Common myeloid progenitor, CD34-positive (primary cell): ENCODE data around the gene DOP1B. TPM values are rescaled to one million over a fixed set of nuclear protein-coding genes. Genes with fewer than 3 reads are reported as not detected.

Experiments used
- CTCF ChIA-PET: fragments of 350-600 bp; sonication (Branson Sonifier 250); formaldehyde crosslinking; loops from one replicate; lab custom pipeline; 2021; ENCODE audit warnings: antibody characterized with exemption; lab: Charles Lee
- POLR2A ChIA-PET: fragments of 350-600 bp; sonication (Branson Sonifier 250); formaldehyde crosslinking; loops from one replicate; lab custom pipeline; 2021; ENCODE audit warnings: antibody characterized with exemption; lab: Charles Lee
- DNase-seq, 3 donors: peaks; one replicate each; pipeline versions ENCODE4 v3.0.0 to v3.0.0-alpha.2; 2013
- H3K27ac ChIP-seq, 2 experiments: 1 replicate in 1 of 2; 2 replicates in 1 of 2; pipeline ENCODE4 v1.7.0; 2013; ENCODE audit warnings: inconsistent platforms in 2 of 2, low read length in 2 of 2, mild to moderate bottlenecking in 2 of 2, low read depth in 1 of 2, moderate library complexity in 1 of 2; ENCODE audit not compliant: severe bottlenecking in 2 of 2, insufficient read depth in 1 of 2, poor library complexity in 1 of 2
- H3K27me3 ChIP-seq, 5 experiments: replicated peaks in 2 of 5; 1 replicate in 3 of 5; 2 replicates in 2 of 5; pipeline versions ENCODE4 v1.6.1 to v1.7.0; 2013; ENCODE audit warnings: low read length in 4 of 5, mild to moderate bottlenecking in 2 of 5, moderate library complexity in 2 of 5, inconsistent platforms in 1 of 5; ENCODE audit not compliant: insufficient read depth in 5 of 5, control insufficient read depth in 4 of 5
- H3K36me3 ChIP-seq, 4 experiments: 1 replicate in 2 of 4; 2 replicates in 2 of 4; pipeline versions ENCODE4 v1.6.1 to v1.7.0; 2013; ENCODE audit warnings: low read length in 3 of 4, control low read depth in 1 of 4, mild to moderate bottlenecking in 1 of 4; ENCODE audit not compliant: control insufficient read depth in 4 of 4, insufficient read depth in 4 of 4
- H3K4me1 ChIP-seq, 4 experiments: 1 replicate in 3 of 4; 2 replicates in 1 of 4; pipeline versions ENCODE4 v1.6.1 to v1.7.1; 2013; ENCODE audit warnings: low read length in 3 of 4, mild to moderate bottlenecking in 3 of 4, control low read depth in 1 of 4, inconsistent platforms in 1 of 4, moderate library complexity in 1 of 4; ENCODE audit not compliant: control insufficient read depth in 4 of 4, insufficient read depth in 4 of 4; ENCODE audit errors: control extremely low read depth in 1 of 4
- H3K4me3 ChIP-seq, 7 experiments: 1 replicate in 4 of 7; 2 replicates in 3 of 7; pipeline versions ENCODE4 v1.5.1 to v1.7.0; 2013; ENCODE audit warnings: mild to moderate bottlenecking in 7 of 7, low read length in 6 of 7, moderate library complexity in 6 of 7, inconsistent platforms in 2 of 7, low read depth in 2 of 7, control low read depth in 1 of 7; ENCODE audit not compliant: insufficient read depth in 4 of 7, control insufficient read depth in 1 of 7; ENCODE audit errors: extremely low read depth in 1 of 7
- H3K9me3 ChIP-seq, 5 experiments: 1 replicate in 4 of 5; 2 replicates in 1 of 5; pipeline versions ENCODE4 v1.6.1 to v1.7.1; 2013; ENCODE audit warnings: low read length in 4 of 5, mild to moderate bottlenecking in 2 of 5, inconsistent platforms in 1 of 5, low read depth in 1 of 5, moderate library complexity in 1 of 5; ENCODE audit not compliant: control insufficient read depth in 4 of 5, insufficient read depth in 2 of 5; ENCODE audit errors: control extremely low read depth in 1 of 5
- WGBS: methylation state at CpG from one replicate; pipeline ENCODE4 v1.1.5; 2013; ENCODE audit not compliant: insufficient coverage; 5-methylcytosine and 5-hydroxymethylcytosine counted together
- polyA plus RNA-seq: library from polyadenylated mRNA; unstranded; fragments of 120-200 nt; gene quantifications from one replicate; pipeline ENCODE4 v1.2.1, GENCODE V29; 2013

The DOP1B gene, protein sequence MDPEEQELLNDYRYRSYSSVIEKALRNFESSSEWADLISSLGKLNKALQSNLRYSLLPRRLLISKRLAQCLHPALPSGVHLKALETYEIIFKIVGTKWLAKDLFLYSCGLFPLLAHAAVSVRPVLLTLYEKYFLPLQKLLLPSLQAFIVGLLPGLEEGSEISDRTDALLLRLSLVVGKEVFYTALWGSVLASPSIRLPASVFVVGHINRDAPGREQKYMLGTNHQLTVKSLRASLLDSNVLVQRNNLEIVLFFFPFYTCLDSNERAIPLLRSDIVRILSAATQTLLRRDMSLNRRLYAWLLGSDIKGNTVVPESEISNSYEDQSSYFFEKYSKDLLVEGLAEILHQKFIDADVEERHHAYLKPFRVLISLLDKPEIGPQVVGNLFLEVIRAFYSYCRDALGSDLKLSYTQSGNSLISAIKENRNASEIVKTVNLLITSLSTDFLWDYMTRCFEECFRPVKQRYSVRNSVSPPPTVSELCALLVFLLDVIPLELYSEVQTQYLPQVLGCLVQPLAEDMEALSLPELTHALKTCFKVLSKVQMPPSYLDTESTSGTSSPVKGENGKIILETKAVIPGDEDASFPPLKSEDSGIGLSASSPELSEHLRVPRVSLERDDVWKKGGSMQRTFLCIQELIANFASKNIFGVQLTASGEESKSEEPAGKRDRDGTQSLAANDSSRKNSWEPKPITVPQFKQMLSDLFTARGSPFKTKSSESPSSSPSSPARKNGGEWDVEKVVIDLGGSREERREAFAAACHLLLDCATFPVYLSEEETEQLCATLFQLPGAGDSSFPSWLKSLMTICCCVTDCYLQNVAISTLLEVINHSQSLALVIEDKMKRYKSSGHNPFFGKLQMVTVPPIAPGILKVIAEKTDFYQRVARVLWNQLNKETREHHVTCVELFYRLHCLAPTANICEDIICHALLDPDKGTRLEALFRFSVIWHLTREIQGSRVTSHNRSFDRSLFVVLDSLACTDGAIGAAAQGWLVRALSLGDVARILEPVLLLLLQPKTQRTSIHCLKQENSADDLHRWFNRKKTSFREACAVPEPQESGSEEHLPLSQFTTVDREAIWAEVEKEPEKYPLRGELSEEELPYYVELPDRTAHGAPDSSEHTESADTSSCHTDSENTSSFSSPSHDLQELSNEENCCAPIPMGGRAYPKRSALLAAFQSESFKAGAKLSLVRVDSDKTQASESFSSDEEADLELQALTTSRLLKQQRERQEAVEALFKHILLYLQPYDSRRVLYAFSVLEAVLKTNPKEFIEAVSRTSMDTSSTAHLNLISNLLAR (N-terminal part only)
- polyA plus RNA-seq, result 12.5 TPM

GRCh38 chr21:36156815-36157670 lies at the start of gene DOP1B:
Gene DOP1B, plus strand, starts transcription at chr21:36156824. Its CDS starts 7,910 bp downstream, at chr21:36164734.
- Histone ChIP-seq H3K36me3 (no peaks in the 10 kb centered on the region), H3K4me1 (peaks cover 3 to 20% (median 11%) of the 10 kb centered on the region in 4 experiments), H3K9me3 (peaks cover 0 to 2% (median 0%) of the 10 kb centered on the region in 5 experiments), H3K27ac (peak within 1 kb of the TSS; percentile 33 to 61), H3K27me3 (peaks cover 0 to 4% (median 0%) of the 10 kb centered on the region in 5 experiments), H3K4me3 (peak within 1 kb of the TSS; percentile 74 to 99 (median 86))
- WGBS, result under 1% methylated on average over 59 of the region's 83 CpGs
- DNase-seq, result peak; percentile 22 to 64 (median 52)
- CTCF ChIA-PET, result no interaction called here
- POLR2A ChIA-PET, result interaction anchor here (0.5 to 1.3 kb wide), 2 partner anchors 16 to 47 kb away, joined by 3 read pairs; no protein-coding TSS in a partner anchor

- Histone ChIP-seq H3K27me3 (peaks cover 0 to 3% (median 2%) of the 10 kb centered on the region in 5 experiments), H3K4me1 (peaks cover 0 to 13% (median 6%) of the 10 kb centered on the region in 4 experiments), H3K4me3 (no peak overlapping the region), H3K27ac (no peak overlapping the region), H3K9me3 (no peaks in the 10 kb centered on the region), H3K36me3 (no peaks in the 10 kb centered on the region)
- POLR2A ChIA-PET, result no interaction called here
- no peak for DNase-seq
- WGBS, result 98% methylated on average over 9 of the region's 10 CpGs
- CTCF ChIA-PET, result interaction anchor here (2.1 kb wide), 1 partner anchor 22 kb away, joined by 6 read pairs; no protein-coding TSS in a partner anchor
Measured at GRCh38 chr21:36109868-36110267, 46.8 kb upstream of the DOP1B start.

DNA sequence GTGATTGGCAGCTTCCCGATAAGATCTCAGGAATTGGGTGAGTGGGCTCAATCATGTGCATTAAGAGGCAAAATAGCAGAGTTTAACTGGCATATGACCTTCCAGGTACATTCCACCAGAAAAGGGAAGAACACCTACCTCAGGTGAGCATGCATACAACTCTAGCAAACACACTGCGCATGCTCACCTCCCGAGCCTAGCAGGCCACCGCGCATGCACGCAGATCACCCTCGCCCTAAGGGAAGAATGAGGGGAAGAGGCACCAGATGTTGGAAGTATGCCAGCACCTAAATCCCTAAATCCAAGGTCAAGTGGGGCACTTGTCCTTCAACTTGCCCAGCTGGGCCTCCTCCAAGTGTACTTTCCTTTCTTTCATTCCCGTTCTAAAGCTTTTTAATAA lies 45.4 kb upstream of the DOP1B start:
- H3K27me3 ChIP-seq, result no peaks in the 10 kb centered on the region
- ChIA-PET CTCF (interaction anchor here (1.1 to 2.0 kb wide), 3 partner anchors 9 to 99 kb away, joined by 3 to 11 read pairs (median 3); no protein-coding TSS in a partner anchor), POLR2A (no interaction called here)
- H3K27ac ChIP-seq, result no peak overlapping the region
- no peak for DNase-seq
- H3K9me3 ChIP-seq, result no peaks in the 10 kb centered on the region
- H3K36me3 ChIP-seq, result no peaks in the 10 kb centered on the region
- no peak overlapping the region for H3K4me3 ChIP-seq
- H3K4me1 ChIP-seq, result peaks cover 0 to 11% (median 6%) of the 10 kb centered on the region in 4 experiments
- WGBS, result 90% methylated on average over 3 of the region's 8 CpGs

DNA sequence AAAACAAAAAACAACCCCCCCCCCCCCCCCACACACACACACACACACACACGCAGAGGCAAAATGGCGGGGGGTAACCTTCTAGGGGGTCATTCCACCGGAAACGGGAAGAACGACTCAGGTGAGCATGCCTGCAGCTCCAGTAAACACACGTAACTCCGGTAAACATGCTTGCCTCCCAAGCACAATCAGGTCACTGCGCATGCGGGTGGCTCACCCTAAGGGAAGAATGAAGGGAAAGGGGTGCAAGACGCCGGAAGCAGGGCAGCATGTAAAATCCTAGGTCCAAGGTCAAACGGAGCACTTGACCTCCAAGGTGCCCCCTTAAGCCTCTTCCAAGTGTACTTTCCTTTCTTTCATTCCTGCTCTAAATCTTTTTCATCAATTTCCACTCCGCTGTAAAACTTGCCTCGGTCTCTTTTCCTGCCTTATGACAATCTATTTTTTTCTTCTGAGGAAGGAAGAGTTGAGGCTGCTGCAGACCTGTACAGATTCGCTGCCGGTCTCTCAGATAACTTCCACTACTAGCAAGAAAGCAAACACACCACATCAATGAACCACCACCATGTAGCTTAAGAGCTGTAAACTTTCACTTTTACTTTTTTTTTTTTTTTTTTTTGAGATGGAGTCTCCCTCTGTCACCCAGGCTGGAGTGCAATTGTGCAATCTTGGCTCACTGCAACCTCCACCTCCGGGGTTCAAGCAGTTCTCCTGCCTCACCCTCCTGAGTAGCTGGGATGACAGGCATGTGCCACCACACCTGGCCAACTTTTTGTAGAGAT lies 42.8 kb upstream of the DOP1B start:
- H3K4me1 ChIP-seq, result peaks cover 0 to 11% (median 6%) of the 10 kb centered on the region in 4 experiments
- WGBS, result 54% methylated on average over 10 of the region's 17 CpGs
- peaks cover 0 to 4% (median 0%) of the 10 kb centered on the region in 5 experiments for H3K9me3 ChIP-seq
- CTCF ChIA-PET, result interaction anchor here (0.6 to 2.2 kb wide), 12 partner anchors 9 to 1368 kb away, joined by 3 to 10 read pairs (median 4); no protein-coding TSS in a partner anchor
- POLR2A ChIA-PET, result no interaction called here
- no peaks in the 10 kb centered on the region for H3K36me3 ChIP-seq
- H3K4me3 ChIP-seq, result peak overlapping the region in 4 of 7 experiments; percentile 24 to 58 (median 42)
- peak in 2 of 3 donors; percentile 41 to 57 for DNase-seq
- no peaks in the 10 kb centered on the region for H3K27me3 ChIP-seq
- no peak overlapping the region for H3K27ac ChIP-seq

- Histone ChIP-seq H3K36me3 (no peaks in the 10 kb centered on the region), H3K4me1 (peaks cover 0 to 11% (median 6%) of the 10 kb centered on the region in 4 experiments), H3K27me3 (no peaks in the 10 kb centered on the region), H3K27ac (no peak overlapping the region), H3K9me3 (peaks cover 0 to 4% (median 0%) of the 10 kb centered on the region in 5 experiments), H3K4me3 (no peak overlapping the region)
- CTCF ChIA-PET, result interaction anchor here (1.3 to 2.2 kb wide), 4 partner anchors 11 to 1260 kb away, joined by 3 to 10 read pairs (median 5); no protein-coding TSS in a partner anchor
- no CpG with 5 or more reads among the region's 6 CpGs for WGBS
- POLR2A ChIA-PET, result interaction anchor here (0.6 kb wide), 2 partner anchors 361 to 827 kb away, joined by 3 read pairs; no protein-coding TSS in a partner anchor
- DNase-seq, result no peak
Measured at GRCh38 chr21:36115138-36115730, 41.4 kb upstream of the DOP1B start.
